LNCaP clone FGC (cell line): Measurements from ENCODE around the gene PREP.

Source experiments
- DNase-seq: peaks from one replicate; pipeline ENCODE4 v3.0.0-alpha.2; 2011; ENCODE audit warnings: low read depth
- H3K4me3 ChIP-seq: 2 replicates; pipeline ENCODE4 v1.5.1; 2011; ENCODE audit warnings: mild to moderate bottlenecking, low read depth, low read length, control low read depth
- CTCF ChIP-seq: IDR thresholded peaks from 2 replicates; pipeline ENCODE4 v1.5.1; 2012; ENCODE audit warnings: mild to moderate bottlenecking; ENCODE audit not compliant: control insufficient read depth, insufficient read depth; ENCODE audit errors: extremely low read depth

PREP gene

GRCh38 chr6:105317607-105318533 is 85.0 kb downstream of the PREP start:
- no peak for DNase-seq
- H3K4me3 ChIP-seq, result no peak overlapping the region
- TF ChIP-seq CTCF, result peak; percentile 51

GRCh38 chr6:105313211-105313610 is 89.7 kb downstream of the PREP start:
- no peak for DNase-seq
- H3K4me3 ChIP-seq, result no peak overlapping the region
- no peak for TF ChIP-seq CTCF

- no peak for TF ChIP-seq CTCF
- no peak overlapping the region for H3K4me3 ChIP-seq
- no peak for DNase-seq
These were observed 91.9 kb downstream of the PREP start for GRCh38 chr6:105310947-105311346.

GRCh38 chr6:105310371-105310770 is 92.5 kb downstream of the PREP start:
- TF ChIP-seq CTCF, result no peak
- no peak for DNase-seq
- no peak overlapping the region for H3K4me3 ChIP-seq

GRCh38 chr6:105308840-105309239 is 94.0 kb downstream of the PREP start:
- no peak for DNase-seq
- no peak overlapping the region for H3K4me3 ChIP-seq
- no peak for TF ChIP-seq CTCF

GRCh38 chr6:105305521-105305920 is 97.4 kb downstream of the PREP start:
- H3K4me3 ChIP-seq, result no peak overlapping the region
- no peak for TF ChIP-seq CTCF
- DNase-seq, result no peak

- no peak overlapping the region for H3K4me3 ChIP-seq
- no peak for TF ChIP-seq CTCF
- no peak for DNase-seq
These were observed 98.1 kb downstream of the PREP start for GRCh38 chr6:105304825-105305224.
